Stimulated activated CD4-positive, alpha-beta T cell treated with anti-CD3 and anti-CD28 coated beads, Interleukin-2, amount 100 ng/mL, for 48 hours (primary cell): ENCODE data around the gene PCNX4.
"Not testable (repeated sequence)": the region's sequence is repeated elsewhere in the genome, so short reads cannot be mapped to it uniquely, and the experiment has no call there.

Experiments used
- DNase-seq, 2 donors: peaks; one replicate each; pipeline ENCODE4 v3.0.0-alpha.2; 2020

The PCNX4 gene

GRCh38 chr14:60091550-60092525 lies at the start of gene PCNX4:
Gene PCNX4, plus strand, starts transcription at chr14:60091923. Its CDS starts 15,716 bp downstream, at chr14:60107639.
- peak; percentile 81 to 86 for DNase-seq

DNA sequence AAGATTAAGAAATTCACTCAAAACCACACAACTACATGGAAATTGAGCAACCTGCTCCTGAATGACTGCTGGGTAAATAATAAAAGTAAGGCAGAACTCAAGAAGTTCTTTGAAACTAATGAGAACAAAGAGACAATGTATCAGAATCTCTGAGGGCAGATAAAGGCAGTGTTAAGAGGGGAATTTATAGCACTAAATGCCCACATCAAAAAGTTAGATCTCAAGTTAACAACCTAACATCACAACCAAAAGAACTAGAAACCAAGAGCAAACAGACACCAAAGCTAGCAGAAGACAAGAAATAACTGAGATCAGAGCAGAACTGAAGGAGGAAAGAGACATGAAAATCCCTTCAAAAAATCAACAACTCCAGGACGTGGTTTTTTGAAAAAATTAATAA lies 43.7 kb upstream of the PCNX4 start:
- not testable (repeated sequence) for DNase-seq

GRCh38 chr14:60051721-60052221 lies 40.0 kb upstream of the PCNX4 start:
- DNase-seq = no peak

GRCh38 chr14:60058087-60058486 lies 33.6 kb upstream of the PCNX4 start:
- DNase-seq = no peak

DNA sequence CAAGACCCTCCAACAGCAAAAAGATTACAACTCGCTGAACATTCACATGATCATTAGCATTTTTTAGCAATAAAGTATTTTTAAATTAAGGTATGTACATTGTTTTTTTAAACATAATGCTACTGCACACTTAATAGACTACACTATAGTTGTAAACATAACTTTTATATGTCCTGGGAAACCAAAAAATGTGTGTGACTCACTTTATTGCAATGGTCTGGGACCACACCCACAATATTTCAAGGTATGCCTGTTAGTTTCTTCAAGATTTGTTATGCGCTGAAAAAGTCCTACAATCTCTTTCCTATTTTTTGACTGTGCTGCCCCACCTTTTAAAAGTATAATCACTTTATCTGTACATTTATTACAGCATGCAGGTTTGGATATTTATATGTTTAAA lies 30.4 kb upstream of the PCNX4 start:
- no peak for DNase-seq

- DNase-seq = no peak
Measured at GRCh38 chr14:60064491-60065072, 27.1 kb upstream of the PCNX4 start.

DNA sequence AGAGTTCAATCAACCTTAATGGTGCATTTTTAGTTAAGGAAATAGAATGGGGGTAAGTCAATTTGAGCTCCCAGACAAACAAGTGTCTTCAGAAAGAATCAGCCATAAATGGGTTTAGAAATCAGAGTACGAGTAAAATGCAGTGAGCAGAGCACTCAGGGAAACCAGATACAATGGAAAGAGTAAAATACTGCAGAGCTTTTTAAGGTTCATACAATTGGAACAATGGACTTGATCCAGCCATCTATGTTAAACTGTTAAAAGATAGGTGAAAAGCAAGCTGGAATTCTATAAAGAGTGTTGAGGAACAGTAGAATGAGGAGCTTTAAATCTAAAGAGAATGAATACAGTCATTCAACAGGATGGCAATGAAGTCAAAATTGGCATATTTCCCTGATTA lies 23.8 kb upstream of the PCNX4 start:
- no peak for DNase-seq

DNA sequence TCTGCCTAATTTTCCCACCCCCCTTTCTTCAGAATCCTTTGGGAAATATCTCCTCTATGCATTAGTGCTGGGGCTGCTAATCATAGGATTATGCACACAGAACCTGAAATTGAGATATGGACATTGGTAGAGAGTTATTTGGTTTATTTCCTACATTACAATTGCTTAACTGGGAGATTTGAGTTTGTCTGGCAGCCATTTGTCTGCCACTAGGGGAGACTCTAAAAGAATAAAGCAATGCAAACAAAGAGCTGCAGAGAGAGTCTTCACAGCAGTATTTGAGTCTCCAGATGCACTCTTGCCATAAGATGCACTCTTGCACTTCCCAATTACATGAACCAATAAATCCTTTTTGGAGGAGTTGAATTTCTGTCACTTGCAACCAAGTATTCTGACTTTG lies 12.0 kb upstream of the PCNX4 start:
- no peak for DNase-seq

DNA sequence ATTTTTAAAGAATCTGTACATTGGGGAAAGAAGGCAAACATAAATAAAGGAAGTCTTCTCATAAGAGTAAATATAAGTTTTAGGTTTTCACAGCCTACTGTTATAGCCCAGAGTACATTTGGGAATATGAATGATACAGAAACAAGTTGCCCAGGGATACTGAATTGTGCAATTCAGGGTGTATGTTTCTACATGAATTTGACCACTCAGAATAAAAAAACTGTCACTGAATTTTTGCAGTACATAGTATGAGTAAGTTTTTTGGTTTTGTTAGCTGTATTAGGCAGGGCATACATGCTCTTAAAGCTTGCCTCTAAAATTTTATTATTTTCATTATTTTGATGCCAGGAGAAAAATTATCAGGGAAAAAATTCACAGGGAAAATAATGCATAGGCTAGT lies 6.6 kb upstream of the PCNX4 start:
- no peak for DNase-seq

DNA sequence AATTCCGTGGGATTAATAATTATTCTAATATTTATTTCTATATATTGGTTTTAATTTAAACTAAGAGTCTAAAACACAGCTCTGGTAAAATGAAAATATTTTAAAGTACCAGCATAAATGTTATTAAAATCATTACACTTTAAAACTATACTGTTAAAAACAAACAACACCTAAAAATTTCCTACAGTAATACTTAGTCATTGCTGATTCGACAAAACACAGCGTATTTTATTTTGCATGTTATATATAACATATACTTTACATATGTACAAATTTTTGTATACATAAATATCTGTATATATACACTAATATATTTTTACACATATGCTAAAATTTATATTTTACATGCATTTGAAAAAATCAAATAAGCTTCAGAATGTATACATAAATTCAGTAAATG lies 6.0 kb upstream of the PCNX4 start:
- no peak for DNase-seq

DNA sequence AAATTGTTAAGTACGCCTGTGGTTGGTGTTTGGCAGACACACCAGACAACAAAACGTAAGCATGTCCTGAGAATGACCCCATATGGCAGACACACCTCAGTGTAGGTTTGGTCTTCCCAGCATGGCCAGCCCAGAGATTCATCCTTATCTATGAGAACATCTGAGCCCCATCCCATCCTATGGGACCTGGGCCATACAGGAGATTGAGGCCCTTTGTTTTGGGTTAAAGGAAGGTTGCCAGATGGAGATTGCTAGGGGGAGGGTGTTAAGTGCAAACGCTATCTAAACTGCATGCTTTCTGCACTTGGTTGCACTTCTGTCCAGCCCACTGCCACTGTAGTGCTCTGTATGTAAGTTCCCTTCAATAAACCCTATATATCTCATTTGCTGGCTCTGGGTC lies 4.1 kb upstream of the PCNX4 start:
- no peak for DNase-seq

DNA sequence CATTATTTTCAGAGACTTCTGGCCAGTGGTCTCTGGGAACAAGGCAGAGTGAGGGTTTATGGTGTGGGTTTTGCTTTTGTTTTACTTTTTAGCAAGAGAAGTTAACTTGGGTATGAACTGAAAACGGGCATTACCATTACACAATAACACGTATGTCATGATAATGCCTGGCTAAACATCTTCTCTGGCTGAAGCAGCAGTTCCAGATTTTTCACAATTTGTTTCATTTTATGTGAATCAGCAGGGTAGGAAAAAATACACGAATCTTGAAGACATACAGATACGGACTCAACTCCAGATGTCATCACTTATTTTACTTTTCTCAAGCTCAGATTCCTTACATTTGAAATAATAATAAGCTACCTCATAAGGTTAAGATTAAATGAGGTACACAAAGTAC lies 2.5 kb upstream of the PCNX4 start:
- DNase-seq = no peak

DNA sequence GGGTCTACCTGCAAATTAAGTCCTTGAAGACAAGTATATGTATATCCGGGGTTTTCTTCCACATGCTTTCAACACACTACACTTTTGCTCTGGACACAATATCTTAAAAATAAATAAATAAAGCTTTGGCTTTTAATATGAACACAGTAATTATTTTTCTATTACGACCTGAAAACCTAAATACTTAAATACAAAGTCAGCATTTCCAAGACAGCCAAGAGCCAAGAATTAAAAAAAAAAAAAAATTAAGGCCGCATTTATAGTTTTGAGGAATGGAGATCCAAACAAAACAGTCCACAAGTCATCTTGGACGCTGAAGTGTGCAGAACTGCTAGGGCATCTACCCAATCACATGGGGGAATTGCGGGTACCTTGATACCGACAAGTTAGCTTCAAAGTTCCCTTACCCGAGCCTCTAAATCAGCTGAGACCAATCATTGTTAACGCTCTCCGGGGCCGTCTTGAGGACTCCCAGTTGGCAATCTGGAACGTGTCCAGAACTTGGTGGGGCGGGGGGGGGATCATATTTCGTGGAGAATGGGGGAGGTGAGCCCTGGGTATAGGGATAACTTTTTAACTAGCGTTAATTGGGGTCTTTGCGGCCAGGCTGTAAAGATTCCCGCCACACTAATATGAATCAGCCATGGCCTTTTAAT lies 731 bp upstream of the PCNX4 start:
- no peak for DNase-seq

GRCh38 chr14:60092526-60092920 lies 800 bp downstream of the PCNX4 start:
- DNase-seq = no peak

DNA sequence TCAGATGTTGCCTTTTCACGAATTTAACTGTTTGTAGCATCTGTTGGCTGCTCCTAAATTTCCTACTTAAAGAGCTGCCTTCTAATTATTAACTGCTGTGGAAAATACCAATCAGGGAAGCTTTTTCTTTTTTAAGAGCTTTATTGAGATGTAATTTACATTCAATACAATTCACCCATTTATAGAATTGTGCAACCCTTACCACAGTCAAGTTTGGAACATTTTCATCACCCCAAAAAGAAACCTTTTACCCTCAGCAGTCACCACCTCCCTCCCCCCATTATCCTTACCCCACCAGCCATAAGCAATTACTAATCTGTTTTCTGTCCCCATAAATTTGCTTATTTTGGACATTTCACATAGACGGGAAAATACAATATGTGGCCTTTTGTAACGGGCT lies 1.4 kb downstream of the PCNX4 start:
- DNase-seq = no peak

DNA sequence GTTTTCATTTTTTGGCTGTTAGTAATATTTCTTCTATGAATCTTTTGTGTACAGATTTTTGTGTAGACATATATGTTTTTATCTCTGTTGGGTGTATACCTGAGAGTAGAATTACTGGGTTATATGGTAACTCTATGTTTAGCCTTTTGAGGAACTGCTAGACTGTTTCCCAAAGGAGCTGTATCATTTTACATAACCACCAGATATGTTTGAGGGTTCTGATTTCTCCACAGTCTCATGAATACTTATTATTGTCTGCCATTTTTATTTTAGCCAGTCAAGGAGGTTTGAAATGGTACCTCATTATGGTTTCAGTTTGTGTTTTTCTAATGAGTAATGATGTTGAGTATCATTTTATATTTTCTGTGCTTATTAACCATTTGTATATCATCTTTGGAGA lies 1.9 kb downstream of the PCNX4 start:
- no peak for DNase-seq

GRCh38 chr14:60094306-60094897 lies 2.7 kb downstream of the PCNX4 start:
- DNase-seq = no peak

- DNase-seq = no peak
Measured at GRCh38 chr14:60095231-60095630, 3.5 kb downstream of the PCNX4 start.

GRCh38 chr14:60095781-60096450 lies 4.2 kb downstream of the PCNX4 start:
- no peak for DNase-seq

DNA sequence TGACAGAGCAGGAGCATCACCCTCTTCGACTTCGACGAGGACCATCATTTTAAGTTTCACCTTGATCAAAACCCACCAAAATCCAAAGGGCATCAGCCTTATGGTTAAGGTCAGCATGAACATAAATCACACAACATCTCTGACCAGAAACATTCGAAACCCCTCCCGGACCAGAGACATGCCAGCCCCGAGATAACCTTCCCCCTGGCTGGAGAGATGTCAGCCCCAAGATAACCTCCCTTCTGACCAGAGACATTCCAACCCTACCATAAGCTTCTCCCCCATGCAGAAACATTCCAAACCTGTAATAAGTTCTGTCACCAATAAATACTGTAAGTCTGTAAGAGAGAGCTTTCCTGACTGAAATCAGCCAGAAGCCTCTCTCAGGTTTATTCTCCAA lies 6.3 kb downstream of the PCNX4 start:
- DNase-seq = no peak

DNA sequence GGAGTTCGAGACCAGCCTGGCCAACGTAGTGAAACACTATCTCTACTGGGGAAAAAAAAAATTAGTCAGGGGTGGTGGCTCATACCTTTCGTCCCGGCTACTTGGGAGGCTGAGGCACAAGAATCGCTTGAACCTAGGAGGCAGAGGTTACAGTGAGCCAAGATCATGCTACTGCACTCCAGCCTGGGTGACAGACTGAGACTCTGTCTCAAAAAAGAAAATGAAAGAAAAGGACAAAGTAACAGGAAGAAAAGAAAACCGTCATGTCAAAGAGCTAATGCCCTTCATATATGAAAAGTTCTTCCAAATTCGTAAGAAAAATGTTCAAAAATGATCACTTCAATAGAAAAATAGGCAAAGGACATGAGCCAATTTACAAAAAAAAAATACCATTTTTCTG lies 8.1 kb downstream of the PCNX4 start:
- DNase-seq = not testable (repeated sequence)

GRCh38 chr14:60101786-60102185 lies 10.1 kb downstream of the PCNX4 start:
- no peak for DNase-seq

GRCh38 chr14:60102389-60102788 lies 10.7 kb downstream of the PCNX4 start:
- DNase-seq = no peak
